T-cell (primary cell): ENCODE data around the gene STRAP. TPM values are rescaled to one million over a fixed set of nuclear protein-coding genes. Genes with fewer than 3 reads are reported as not detected.

Experiments used
- ATAC-seq, 4 experiments: fragments of 200-7000 bp in 3 of 4; fragments of 150-1000 bp in 1 of 4; cut with Tn5 transposase; replicated peaks in 1 of 4; 1 replicate in 3 of 4; 2 replicates in 1 of 4; pipeline ENCODE4 v1.10.0; 2021; ENCODE audit warnings: moderate library complexity in 3 of 4, mild to moderate bottlenecking in 2 of 4, moderate number of reproducible peaks in 1 of 4
- CTCF ChIA-PET, 2 donors: fragments of 300-600 bp; sonication (Branson Sonifier 250); formaldehyde crosslinking; loops; one replicate each; lab custom pipeline; 2022; ENCODE audit warnings: antibody characterized with exemption in 2 of 2; lab: Charles Lee
- POLR2A ChIA-PET, 2 donors: fragments of 300-600 bp; sonication (Branson Sonifier 250); formaldehyde crosslinking; loops; one replicate each; lab custom pipeline; 2022; ENCODE audit warnings: antibody characterized with exemption in 2 of 2; lab: Charles Lee
- DNase-seq, 35 experiments: peaks; one replicate each; pipeline versions ENCODE4 v3.0.0 to v3.0.0-alpha.2; 2013 to 2023
- H3K27ac ChIP-seq: one replicate; pipeline ENCODE4 v1.5.1; 2013; ENCODE audit warnings: low read length
- H3K27me3 ChIP-seq, 2 experiments: replicated peaks in 1 of 2; 1 replicate in 1 of 2; 2 replicates in 1 of 2; pipeline versions ENCODE4 v1.6.1 to v1.7.0; 2013; ENCODE audit warnings: low read length in 1 of 2, mixed read lengths in 1 of 2; ENCODE audit not compliant: control insufficient read depth in 2 of 2, insufficient read depth in 2 of 2; ENCODE audit errors: extremely low read depth in 1 of 2
- H3K36me3 ChIP-seq, 2 donors: 1 replicate in 1 of 2; 2 replicates in 1 of 2; pipeline versions ENCODE4 v1.6.1 to v1.7.0; 2013; ENCODE audit warnings: low read length in 1 of 2; ENCODE audit not compliant: control insufficient read depth in 2 of 2, insufficient read depth in 1 of 2; ENCODE audit errors: extremely low read depth in 1 of 2
- H3K4me1 ChIP-seq, 2 experiments: 1 replicate in 1 of 2; 2 replicates in 1 of 2; pipeline versions ENCODE4 v1.6.1 to v1.7.0; 2013; ENCODE audit warnings: low read length in 2 of 2, mixed read lengths in 1 of 2; ENCODE audit not compliant: insufficient read depth in 2 of 2, control insufficient read depth in 1 of 2; ENCODE audit errors: extremely low read depth in 1 of 2
- H3K4me3 ChIP-seq, 2 donors: 1 replicate in 1 of 2; 2 replicates in 1 of 2; pipeline versions ENCODE4 v1.5.1 to v1.7.0; 2013; ENCODE audit warnings: mild to moderate bottlenecking in 2 of 2, low read length in 1 of 2, moderate library complexity in 1 of 2; ENCODE audit not compliant: control insufficient read depth in 1 of 2; ENCODE audit errors: extremely low read depth in 1 of 2
- H3K9me3 ChIP-seq: 2 replicates; pipeline ENCODE4 v1.7.0; 2013
- H3K27ac Mint-ChIP-seq, 2 donors: one replicate each; pipeline ENCODE4 v1.8.0; 2020 to 2021; ENCODE audit warnings: mild to moderate bottlenecking in 2 of 2, mixed read lengths in 2 of 2
- H3K27me3 Mint-ChIP-seq, 2 donors: one replicate each; pipeline ENCODE4 v1.8.0; 2021 to 2022; ENCODE audit warnings: mixed read lengths in 2 of 2
- H3K36me3 Mint-ChIP-seq: one replicate; pipeline ENCODE4 v1.8.0; 2021; ENCODE audit warnings: mixed read lengths
- H3K4me1 Mint-ChIP-seq, 3 donors: one replicate each; pipeline ENCODE4 v1.8.0; 2020 to 2022; ENCODE audit warnings: mixed read lengths in 3 of 3, mild to moderate bottlenecking in 1 of 3
- H3K4me3 Mint-ChIP-seq, 3 donors: one replicate each; pipeline ENCODE4 v1.8.0; 2020 to 2022; ENCODE audit warnings: mild to moderate bottlenecking in 3 of 3, mixed read lengths in 3 of 3, moderate library complexity in 3 of 3
- H3K9me3 Mint-ChIP-seq, 3 donors: one replicate each; pipeline ENCODE4 v1.8.0; 2020 to 2022; ENCODE audit warnings: mixed read lengths in 3 of 3
- WGBS: methylation state at CpG from one replicate; pipeline ENCODE4 v1.1.5; 2013; ENCODE audit warnings: missing lambda C conversion rate; ENCODE audit not compliant: insufficient coverage; 5-methylcytosine and 5-hydroxymethylcytosine counted together
- total RNA-seq, 35 experiments: library from RNA in 6 of 35; stranded (reverse) in 6 of 35; fragments of 120-200 nt in 1 of 35; gene quantifications; one replicate each; pipeline versions ENCODE4 v1.2.1 to v1.2.4 and lab custom pipeline; 2013 to 2026

STRAP gene
- total RNA-seq, 5 donors from 2014 or later (not counting 1 experiment from before 2014, with no cell fraction given): 47.4 to 101 (median 55.4) TPM

DNA sequence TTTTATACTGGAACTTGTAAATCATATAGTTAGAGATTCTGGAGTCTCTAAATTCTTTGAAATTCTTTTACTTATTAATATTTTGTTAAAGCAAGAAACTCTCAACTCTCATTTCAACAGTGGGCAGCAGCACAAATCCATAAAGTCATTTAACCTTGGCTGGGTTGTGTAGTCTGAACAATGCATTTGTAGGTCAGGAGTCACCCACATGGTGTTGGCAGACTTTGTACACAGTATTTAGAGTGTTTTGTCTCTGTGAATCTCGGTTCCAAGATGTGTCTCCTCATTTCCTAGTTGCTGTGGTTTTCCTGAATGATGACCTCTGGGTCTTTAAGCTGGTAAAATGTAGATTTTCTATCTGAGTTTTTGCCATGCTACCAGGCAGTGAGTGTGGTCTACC, 20.8 kb upstream of the STRAP start:
- Mint-ChIP-seq H3K27me3 (peaks cover 13 to 17% of the 10 kb centered on the region in 2 donors), H3K4me3 (no peak overlapping the region), H3K4me1 (peaks cover 0 to 6% (median 5%) of the 10 kb centered on the region in 3 donors), H3K36me3 (no peaks in the 10 kb centered on the region), H3K27ac (no peak overlapping the region), H3K9me3 (no peaks in the 10 kb centered on the region)
- H3K36me3 ChIP-seq: no peaks in the 10 kb centered on the region
- no CpG with 5 or more reads among the region's 1 CpG for WGBS
- ChIA-PET POLR2A (interaction anchor here (0.6 kb wide), 3 partner anchors 15 to 651 kb away, joined by 4 read pairs; no protein-coding TSS in a partner anchor), CTCF (interaction anchor here in 1 of 2 donors (0.7 to 0.8 kb wide), 3 partner anchors 42 to 541 kb away, joined by 3 to 4 read pairs (median 4); no protein-coding TSS in a partner anchor)
- no peak overlapping the region for H3K27ac ChIP-seq
- H3K4me1 ChIP-seq: peaks cover 0 to 2% of the 10 kb centered on the region in 2 experiments
- H3K27me3 ChIP-seq: no peaks in the 10 kb centered on the region
- DNase-seq: no peak
- no peaks in the 10 kb centered on the region for H3K9me3 ChIP-seq
- no peak for ATAC-seq
- no peak overlapping the region for H3K4me3 ChIP-seq

GRCh38 chr12:15862840-15863239, 19.3 kb upstream of the STRAP start:
- Mint-ChIP-seq H3K27ac (no peak overlapping the region), H3K9me3 (no peaks in the 10 kb centered on the region), H3K4me1 (peaks cover 0 to 6% (median 5%) of the 10 kb centered on the region in 3 donors), H3K4me3 (no peak overlapping the region), H3K27me3 (peaks cover 8 to 17% of the 10 kb centered on the region in 2 donors), H3K36me3 (no peaks in the 10 kb centered on the region)
- Histone ChIP-seq H3K4me1 (peaks cover 0 to 2% of the 10 kb centered on the region in 2 experiments), H3K36me3 (no peaks in the 10 kb centered on the region), H3K27ac (no peak overlapping the region), H3K9me3 (no peaks in the 10 kb centered on the region), H3K4me3 (no peak overlapping the region), H3K27me3 (no peaks in the 10 kb centered on the region)
- ChIA-PET POLR2A (interaction anchor here in 1 of 2 donors (0.5 kb wide), 1 partner anchor 21 kb away, joined by 6 read pairs; no protein-coding TSS in a partner anchor), CTCF (interaction anchor here in 1 of 2 donors (0.5 to 0.8 kb wide), 2 partner anchors 127 to 915 kb away, joined by 3 read pairs; no protein-coding TSS in a partner anchor)
- no peak for ATAC-seq
- DNase-seq: no peak
- 75% methylated on average over 1 of the region's 1 CpG for WGBS

DNA sequence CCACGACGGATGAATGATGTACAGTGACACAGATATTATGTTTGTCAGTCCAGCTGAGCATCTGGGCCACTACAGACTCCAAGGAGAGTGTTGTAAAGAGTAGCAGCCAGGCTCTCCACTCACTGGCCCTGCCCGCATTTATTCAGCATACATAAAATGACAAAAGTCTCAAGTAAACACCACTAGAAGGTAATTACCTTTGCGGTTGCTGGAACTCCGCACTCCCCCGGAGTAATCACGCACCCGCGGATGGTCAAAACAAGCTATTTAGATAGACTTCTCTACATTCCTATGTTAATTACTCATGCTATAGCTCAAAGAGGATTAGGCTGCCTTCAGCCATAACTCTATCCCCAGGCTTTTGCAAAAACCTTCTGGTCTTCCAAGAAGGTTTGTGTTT, 18.8 kb upstream of the STRAP start:
- H3K4me3 ChIP-seq: no peak overlapping the region
- Mint-ChIP-seq H3K27ac (no peak overlapping the region), H3K27me3 (peaks cover 7 to 17% of the 10 kb centered on the region in 2 donors), H3K9me3 (no peaks in the 10 kb centered on the region), H3K36me3 (no peaks in the 10 kb centered on the region), H3K4me1 (peaks cover 0 to 6% (median 5%) of the 10 kb centered on the region in 3 donors), H3K4me3 (no peak overlapping the region)
- H3K27me3 ChIP-seq: no peaks in the 10 kb centered on the region
- WGBS: 90% methylated on average over 6 of the region's 9 CpGs
- no peaks in the 10 kb centered on the region for H3K9me3 ChIP-seq
- H3K36me3 ChIP-seq: no peaks in the 10 kb centered on the region
- no peak overlapping the region for H3K27ac ChIP-seq
- peaks cover 0 to 2% of the 10 kb centered on the region in 2 experiments for H3K4me1 ChIP-seq
- no peak for ATAC-seq
- CTCF ChIA-PET: interaction anchor here in 1 of 2 donors (0.5 to 1.1 kb wide), 3 partner anchors 15 to 915 kb away, joined by 3 read pairs; no protein-coding TSS in a partner anchor
- DNase-seq: no peak
- POLR2A ChIA-PET: interaction anchor here in 1 of 2 donors (0.5 kb wide), 2 partner anchors 21 to 590 kb away, joined by 4 to 6 read pairs; no protein-coding TSS in a partner anchor

DNA sequence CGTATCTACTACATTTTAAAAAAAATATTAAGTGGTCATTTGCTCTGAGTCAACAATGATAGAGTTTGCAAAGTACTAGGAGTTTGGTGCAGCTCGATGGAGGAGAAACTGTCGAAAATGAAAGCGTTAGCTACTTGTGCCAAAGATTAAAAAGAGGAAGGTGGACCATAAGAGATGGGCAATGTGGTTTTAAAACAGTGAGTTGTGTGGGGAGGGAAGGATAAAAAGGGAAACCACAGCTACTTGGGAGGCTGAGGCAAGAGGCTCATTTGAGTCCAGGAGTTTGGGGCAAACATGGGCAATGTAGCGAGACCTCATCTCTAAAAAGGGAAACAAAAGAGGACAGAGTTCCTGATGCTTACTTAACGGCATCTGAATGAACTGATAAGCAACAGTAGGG, 18.2 kb upstream of the STRAP start:
- ChIA-PET POLR2A (no interaction called here), CTCF (interaction anchor here in 1 of 2 donors (1.1 kb wide), 1 partner anchor 15 kb away, joined by 3 read pairs; no protein-coding TSS in a partner anchor)
- Mint-ChIP-seq H3K27me3 (peaks cover 5 to 13% of the 10 kb centered on the region in 2 donors), H3K4me3 (peak overlapping the region in 1 of 3 donors; percentile 32), H3K9me3 (peaks cover 0 to 1% (median 0%) of the 10 kb centered on the region in 3 donors), H3K4me1 (peaks cover 0 to 6% (median 5%) of the 10 kb centered on the region in 3 donors), H3K27ac (no peak overlapping the region), H3K36me3 (no peaks in the 10 kb centered on the region)
- H3K27me3 ChIP-seq: peaks cover 0 to under 1% of the 10 kb centered on the region in 2 experiments
- DNase-seq (no peak), ATAC-seq (no peak)
- no peaks in the 10 kb centered on the region for H3K9me3 ChIP-seq
- no peak overlapping the region for H3K4me3 ChIP-seq
- peaks cover 0 to 2% of the 10 kb centered on the region in 2 experiments for H3K4me1 ChIP-seq
- no peak overlapping the region for H3K27ac ChIP-seq
- 17% methylated on average over 3 of the region's 6 CpGs for WGBS
- no peaks in the 10 kb centered on the region for H3K36me3 ChIP-seq

DNA sequence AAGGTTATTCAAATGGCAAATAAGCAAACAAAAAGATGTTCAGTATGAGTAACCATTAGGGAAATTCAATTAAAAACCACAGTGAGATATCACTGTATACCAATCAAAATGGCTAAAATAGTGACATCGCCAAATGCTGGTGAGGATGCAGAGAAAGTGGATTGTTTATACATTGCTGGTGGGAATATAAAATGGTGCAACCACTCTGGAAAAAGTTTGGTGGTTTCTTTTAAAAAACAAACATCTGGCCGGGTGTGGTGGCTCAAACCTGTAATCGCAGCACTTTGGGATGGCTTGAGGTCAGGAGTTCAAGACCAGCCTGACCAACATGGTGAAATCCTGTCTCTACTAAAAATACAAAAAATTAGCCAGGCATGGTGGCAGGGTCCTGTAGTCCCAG, 14.0 kb upstream of the STRAP start:
- Mint-ChIP-seq H3K4me3 (no peak overlapping the region), H3K27me3 (peaks cover 0 to 5% of the 10 kb centered on the region in 2 donors), H3K27ac (no peak overlapping the region), H3K36me3 (peaks cover 3% of the 10 kb centered on the region), H3K9me3 (peaks cover 0 to 10% (median 7%) of the 10 kb centered on the region in 3 donors), H3K4me1 (peaks cover 0 to 6% (median 5%) of the 10 kb centered on the region in 3 donors)
- no peak for ATAC-seq
- H3K9me3 ChIP-seq: no peaks in the 10 kb centered on the region
- DNase-seq: no peak
- H3K4me1 ChIP-seq: peaks cover 0 to 2% of the 10 kb centered on the region in 2 experiments
- peaks cover 0 to 3% of the 10 kb centered on the region in 2 experiments for H3K27me3 ChIP-seq
- POLR2A ChIA-PET: no interaction called here
- WGBS: no CpG with 5 or more reads among the region's 3 CpGs
- H3K36me3 ChIP-seq: no peaks in the 10 kb centered on the region
- H3K4me3 ChIP-seq: no peak overlapping the region
- H3K27ac ChIP-seq: no peak overlapping the region
- CTCF ChIA-PET: interaction anchor here (0.6 to 0.7 kb wide), 2 partner anchors 10 to 29 kb away, joined by 3 to 6 read pairs; no protein-coding TSS in a partner anchor

- Mint-ChIP-seq H3K27ac (no peak overlapping the region), H3K36me3 (peaks cover 3% of the 10 kb centered on the region), H3K4me3 (no peak overlapping the region), H3K27me3 (peaks cover 4 to 24% of the 10 kb centered on the region in 2 donors), H3K4me1 (peaks cover 4 to 12% (median 6%) of the 10 kb centered on the region in 3 donors), H3K9me3 (peaks cover 0 to 10% (median 7%) of the 10 kb centered on the region in 3 donors)
- H3K4me3 ChIP-seq: no peak overlapping the region
- H3K36me3 ChIP-seq: no peaks in the 10 kb centered on the region
- ChIA-PET POLR2A (interaction anchor here in 1 of 2 donors (0.6 kb wide), 1 partner anchor 37 kb away, joined by 3 read pairs; no protein-coding TSS in a partner anchor), CTCF (interaction anchor here (1.0 to 1.2 kb wide), 3 partner anchors 24 to 283 kb away, joined by 3 read pairs; no protein-coding TSS in a partner anchor)
- no peaks in the 10 kb centered on the region for H3K4me1 ChIP-seq
- no peak overlapping the region for H3K27ac ChIP-seq
- H3K9me3 ChIP-seq: no peaks in the 10 kb centered on the region
- ATAC-seq (no peak), DNase-seq (no peak)
- WGBS: 100% methylated on average over 1 of the region's 4 CpGs
- peaks cover 0 to 20% of the 10 kb centered on the region in 2 experiments for H3K27me3 ChIP-seq
Measured at GRCh38 chr12:15873556-15873955, 8.6 kb upstream of the STRAP start.
